ENCODE results near the gene RPS6KA3.

RPS6KA3 gene

DNA sequence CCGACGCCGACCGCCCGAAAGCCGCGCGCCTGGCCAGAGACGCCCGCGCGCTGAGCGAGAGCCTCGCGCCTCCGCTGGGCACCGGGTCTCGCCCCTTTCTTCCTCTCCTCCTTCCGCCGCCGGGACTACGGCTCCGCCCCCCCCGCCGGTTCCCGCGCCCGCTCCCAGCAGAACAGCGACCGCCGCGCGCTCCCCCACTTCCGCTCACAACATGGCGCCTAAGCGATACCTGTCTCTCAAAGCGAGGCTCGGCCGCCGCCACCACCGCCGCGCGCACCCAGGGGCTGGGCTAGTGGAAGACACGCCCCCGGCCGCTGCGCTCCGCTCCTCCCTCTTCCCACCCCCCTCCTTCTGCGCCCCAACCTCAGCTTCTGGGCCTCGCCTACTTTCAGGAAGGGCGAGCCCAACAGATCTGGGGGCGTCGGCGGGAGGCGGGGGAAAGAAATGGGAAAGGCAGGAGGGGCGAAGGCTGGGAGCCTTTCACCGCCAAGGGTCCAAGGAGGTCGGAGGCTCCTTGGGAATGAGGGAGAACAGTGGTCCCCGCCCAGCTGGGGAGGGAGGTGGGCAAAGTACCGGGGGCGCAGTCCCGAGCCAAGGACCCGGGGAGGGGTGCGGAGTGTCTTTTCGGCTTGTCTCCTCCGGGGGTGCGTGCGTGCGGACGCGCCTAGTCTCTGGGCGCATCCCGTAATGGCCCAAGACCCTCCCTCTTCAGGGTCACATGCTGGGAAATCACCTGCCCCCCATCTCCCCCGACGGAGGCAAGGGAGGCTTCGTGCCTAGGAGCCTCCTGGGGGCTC lies at the start of gene RPS6KA3:
RPS6KA3 (minus strand) TSS at position 100 of the 797 bp plus-strand sequence. CDS start 277 bp downstream, outside the sequence.
- peak; percentile 89 for DNase-seq (ENCODE audit: low spot score)

DNA sequence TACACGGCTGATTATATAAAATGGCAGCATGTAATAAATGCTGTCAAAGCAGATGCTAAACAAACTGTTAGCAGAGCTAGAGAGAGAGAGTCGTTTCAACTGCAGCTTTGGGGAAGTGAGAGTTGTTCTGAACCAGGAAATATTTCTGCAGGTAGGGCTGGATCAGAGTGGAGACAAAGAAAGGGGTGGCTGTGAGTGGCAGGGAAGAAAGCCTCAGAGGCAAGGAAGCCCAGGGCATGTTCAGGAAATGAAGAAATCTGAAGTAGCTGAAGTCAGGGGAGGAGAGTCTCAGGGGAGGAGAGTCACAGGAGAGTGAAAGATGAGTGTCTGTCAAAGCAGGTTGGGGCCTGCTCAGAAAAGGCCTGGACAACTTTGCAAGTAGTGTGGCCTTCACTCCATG lies 48.4 kb upstream of the RPS6KA3 start:
- DNase-seq (ENCODE audit: low spot score), result no peak

DNA sequence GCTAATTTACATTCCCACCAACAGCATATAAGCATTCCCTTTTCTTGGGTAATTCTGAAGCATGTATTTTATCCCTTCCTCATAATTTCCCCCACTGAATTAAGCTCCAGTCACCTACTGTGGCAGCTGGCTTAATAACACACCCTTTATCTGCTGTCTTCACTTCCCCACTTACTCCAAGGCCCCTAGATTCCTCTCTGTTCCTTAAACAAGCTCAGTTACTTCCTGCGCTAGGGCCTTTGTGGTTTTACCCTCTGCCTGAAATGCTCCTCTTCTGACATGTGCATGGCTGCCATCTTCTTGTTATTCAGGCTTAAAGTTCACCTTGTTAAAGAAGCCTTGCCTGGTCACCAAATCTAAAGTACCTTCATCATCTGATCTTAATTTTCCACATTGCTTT lies 47.2 kb upstream of the RPS6KA3 start:
- no peak for DNase-seq (ENCODE audit: low spot score)

DNA sequence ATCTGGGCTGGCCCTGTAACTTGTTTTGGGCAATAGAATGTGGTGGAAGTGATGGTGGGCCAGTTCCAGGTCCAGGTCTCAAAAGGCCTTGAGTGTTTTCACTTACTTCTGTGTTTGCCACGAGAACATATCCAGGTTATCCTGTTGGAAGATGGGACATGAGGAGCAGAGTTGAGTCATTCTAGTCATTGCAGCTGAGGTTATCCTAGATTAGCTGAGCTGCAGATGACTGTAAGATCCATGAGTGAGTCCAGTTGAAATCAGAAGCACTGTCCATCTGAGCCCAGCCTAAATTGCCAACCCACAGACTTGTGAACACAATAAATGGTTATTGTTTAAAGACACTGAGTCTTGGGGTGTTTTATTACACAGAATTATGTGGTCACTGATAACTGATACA lies 45.3 kb upstream of the RPS6KA3 start:
- DNase-seq (ENCODE audit: low spot score), result no peak

DNA sequence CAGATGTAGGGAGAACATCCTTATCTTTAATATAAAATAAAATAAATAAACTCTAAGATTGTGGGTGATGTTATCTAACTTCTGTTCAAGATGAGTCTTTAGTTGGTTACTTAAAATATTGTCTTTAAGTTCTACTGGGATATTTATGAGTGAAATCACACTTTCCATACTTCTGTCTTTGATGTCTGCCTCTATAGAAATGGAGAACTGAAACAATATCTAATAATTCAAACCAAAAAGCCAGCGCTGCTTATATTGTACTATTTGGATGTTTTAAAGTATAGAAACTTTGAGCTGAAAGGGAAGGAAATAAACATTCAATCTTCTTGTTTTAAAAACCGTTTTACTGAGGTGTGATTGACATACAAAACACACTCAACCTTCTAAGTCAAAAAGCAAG lies 44.8 kb upstream of the RPS6KA3 start:
- DNase-seq (ENCODE audit: low spot score), result no peak

DNA sequence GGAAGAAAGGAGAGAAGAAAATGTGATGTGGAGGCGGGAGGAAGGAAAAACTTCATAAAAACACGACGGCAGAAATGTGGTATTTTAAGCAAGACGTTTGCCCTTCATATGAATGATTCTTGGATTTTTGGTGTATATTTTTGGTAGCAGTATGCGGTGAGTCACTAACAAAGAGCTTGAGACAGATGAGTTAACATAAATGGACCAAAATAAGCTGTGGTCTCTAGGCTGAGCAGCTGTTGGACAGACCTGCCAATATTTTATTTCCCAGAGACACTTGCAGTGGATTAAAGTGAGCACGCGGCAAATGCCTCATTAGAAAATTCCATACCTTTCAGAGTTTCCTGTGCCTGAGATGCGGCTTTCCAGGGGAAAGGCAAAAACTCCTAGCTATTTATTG lies 43.1 kb upstream of the RPS6KA3 start:
- no peak for DNase-seq (ENCODE audit: low spot score)

DNA sequence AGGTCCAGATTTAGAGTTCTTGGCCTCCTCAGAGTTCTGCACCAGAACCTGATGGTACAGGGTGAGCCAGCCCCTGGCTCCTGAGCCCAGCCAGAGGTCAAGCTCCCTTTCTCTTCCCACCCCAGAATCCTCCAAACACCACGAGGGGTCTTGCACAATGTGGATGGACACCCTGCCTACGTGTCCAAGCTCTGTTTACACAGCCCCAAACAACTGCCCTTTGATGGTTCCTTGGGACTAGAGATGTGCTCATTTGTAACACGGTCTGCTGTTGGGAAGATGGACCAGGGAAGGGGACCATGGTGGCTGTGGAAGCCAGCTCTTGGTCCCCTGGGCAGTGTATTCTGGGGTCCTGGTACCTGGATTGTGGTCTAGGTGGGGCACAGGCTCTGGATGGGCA lies 40.0 kb upstream of the RPS6KA3 start:
- DNase-seq (ENCODE audit: low spot score), result no peak

DNA sequence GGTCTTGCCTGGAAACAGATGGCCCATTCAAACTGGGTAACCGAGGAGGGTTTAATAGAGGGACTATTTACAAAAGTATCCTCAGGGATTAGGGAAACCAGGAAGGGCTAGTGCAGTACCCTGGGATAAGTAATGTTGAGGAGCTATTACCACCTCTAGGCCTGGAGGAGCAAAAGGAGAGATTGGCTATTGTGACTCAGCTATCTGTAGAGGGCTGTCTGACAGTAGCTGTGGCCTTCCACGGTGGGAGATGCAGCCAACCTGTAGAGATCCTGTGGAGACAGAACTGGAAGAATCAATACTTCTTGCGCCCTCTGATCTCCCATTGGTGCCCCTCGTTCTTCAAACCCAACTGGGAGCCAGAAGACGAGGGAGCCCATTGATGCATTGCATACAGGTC lies 34.1 kb upstream of the RPS6KA3 start:
- no peak for DNase-seq (ENCODE audit: low spot score)

DNA sequence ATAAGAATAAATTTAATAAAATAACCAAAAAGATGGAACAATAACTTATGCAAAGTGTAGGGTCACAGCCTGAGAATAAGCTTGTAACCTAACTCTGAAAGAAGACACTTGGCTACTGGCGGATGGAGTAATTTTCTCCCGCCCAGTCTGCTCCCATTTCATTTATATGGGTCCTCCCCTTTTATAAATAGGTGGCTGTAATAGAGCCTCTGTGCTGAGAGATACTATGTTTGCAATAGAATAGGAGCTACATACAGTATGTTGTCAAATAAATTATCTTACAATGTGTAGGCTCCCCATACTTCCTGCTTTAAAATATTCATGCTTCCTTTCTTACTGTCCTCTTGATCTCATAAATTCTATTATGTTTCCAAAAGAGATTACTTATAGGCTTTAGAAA lies 28.2 kb upstream of the RPS6KA3 start:
- DNase-seq (ENCODE audit: low spot score), result no peak

DNA sequence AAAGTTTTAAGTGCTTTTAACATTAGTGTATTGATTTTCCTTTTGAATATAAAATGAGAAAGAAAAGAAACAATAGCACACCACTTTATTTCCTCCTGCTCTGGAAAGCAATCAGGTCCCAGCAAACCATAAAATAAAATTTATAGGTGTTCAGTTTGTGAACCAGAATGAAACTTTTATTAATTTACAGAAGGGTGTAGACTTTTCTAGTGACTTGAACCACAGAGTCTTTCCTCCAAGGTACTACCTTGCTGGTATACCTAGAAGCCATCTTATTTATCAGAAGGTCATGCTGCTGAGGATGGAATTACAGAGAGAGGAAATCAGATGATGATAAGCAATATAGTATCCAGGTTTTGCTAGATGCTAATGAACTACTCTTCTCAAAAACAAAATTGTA lies 27.6 kb upstream of the RPS6KA3 start:
- DNase-seq (ENCODE audit: low spot score), result no peak

DNA sequence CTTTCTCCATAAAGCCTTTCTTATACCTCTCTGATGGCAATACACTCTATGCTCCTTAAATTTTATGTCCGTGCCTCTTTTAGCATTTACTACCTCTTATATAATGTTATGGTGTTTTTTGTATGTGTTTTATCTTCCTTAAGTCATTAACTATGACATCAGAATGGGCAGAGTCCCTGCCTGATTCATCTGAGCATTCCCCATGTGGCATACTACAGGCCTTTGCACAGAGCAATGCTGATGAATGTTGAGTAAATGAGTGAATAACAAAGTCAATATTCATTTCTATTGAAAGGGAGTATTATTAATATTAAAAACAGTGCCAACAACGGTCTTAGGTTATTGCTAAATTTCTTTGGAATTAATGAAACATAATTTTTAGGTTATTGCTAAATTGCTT lies 18.8 kb upstream of the RPS6KA3 start:
- DNase-seq (ENCODE audit: low spot score), result no peak

DNA sequence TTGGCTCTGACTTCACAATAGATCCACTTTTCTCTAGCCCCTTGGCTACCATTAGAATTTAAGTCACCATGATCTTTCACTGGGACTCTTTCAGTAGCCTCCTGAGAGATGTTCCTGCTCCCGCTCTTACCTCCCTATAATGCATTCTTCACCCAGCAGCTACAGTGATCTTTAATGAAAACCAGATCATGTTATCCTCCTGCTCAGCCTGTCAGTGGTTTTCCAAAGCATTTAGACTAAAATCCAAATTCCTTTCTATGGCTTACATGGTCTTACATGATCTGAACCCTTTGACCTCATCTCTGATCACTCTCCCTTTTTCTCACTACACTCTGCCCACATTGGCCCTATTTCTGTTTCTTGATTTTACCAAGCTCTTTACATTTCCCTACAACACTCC lies 18.3 kb upstream of the RPS6KA3 start:
- DNase-seq (ENCODE audit: low spot score), result no peak

DNA sequence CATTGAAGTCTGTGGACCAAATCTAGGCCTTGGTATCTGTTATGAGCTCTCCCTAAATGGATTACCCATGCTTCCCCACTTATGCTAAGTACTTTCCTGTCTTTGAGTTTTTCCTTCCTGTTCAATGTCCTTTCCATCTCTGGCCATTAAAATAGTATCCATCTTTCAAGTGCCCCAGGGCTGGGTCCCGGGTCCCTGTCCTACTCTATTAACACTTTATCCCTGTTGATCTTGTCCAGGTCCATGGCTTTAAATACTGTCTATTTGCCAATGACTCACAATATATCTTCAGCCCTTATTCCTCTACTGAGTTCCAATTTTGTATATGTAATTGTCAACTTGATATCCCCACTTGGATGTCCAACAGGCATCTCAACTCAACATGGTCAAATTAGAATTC lies 17.7 kb upstream of the RPS6KA3 start:
- DNase-seq (ENCODE audit: low spot score), result no peak

DNA sequence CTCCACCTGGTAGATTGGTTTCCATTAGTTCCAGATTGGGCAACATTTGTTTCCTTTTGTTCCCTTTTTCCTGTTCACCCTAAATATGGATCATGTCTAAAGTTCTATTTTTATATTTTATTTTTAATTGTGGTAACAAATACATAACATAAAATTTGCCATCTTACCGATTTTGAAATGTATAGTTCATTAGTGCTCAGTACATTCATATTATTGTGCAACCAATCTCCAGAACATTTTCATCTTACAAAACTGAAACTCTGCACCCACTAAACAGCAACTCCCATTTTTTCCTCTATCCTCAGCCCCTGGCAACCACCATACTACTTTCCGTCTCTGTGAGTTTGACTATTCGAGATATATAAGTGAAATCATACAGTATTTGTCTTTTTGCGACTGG lies 14.2 kb upstream of the RPS6KA3 start:
- no peak for DNase-seq (ENCODE audit: low spot score)

DNA sequence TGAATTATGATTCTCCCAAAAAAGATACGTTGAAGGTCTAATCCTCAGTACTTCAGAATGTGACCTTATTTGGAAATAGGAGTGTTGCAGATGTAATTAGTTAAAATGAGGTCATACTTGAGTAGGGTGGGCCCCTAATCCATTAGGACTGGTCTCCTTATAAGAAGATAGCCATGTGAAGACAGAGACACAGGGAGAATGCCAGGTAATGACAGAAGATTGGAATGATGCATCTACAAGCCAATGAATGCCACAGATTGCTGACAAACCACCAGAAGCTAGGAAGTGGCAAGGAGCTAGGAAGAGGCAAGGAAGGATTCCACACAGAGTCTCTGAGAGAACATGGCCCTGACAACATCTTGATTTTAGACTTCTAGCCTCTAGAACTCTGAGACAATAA lies 7.4 kb upstream of the RPS6KA3 start:
- DNase-seq (ENCODE audit: low spot score), result no peak

DNA sequence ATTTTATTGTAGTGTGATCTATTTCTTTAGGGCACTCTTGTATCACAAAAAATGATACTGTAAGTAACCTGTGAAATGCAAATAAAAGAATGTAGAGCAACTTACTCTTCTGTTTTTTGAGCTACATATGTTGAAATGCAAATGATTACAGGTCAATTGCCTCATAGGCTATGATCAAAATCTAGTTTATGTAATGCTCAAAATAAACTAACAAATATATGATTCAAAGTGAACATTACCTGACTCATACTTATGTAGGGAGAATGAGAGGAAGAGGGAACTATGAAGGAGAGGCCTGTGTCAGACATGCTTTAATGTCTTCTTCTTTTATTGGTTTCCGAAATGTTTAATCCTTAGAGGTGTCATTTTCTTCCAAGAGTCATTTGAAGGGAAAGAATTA lies 5.0 kb upstream of the RPS6KA3 start:
- no peak for DNase-seq (ENCODE audit: low spot score)

DNA sequence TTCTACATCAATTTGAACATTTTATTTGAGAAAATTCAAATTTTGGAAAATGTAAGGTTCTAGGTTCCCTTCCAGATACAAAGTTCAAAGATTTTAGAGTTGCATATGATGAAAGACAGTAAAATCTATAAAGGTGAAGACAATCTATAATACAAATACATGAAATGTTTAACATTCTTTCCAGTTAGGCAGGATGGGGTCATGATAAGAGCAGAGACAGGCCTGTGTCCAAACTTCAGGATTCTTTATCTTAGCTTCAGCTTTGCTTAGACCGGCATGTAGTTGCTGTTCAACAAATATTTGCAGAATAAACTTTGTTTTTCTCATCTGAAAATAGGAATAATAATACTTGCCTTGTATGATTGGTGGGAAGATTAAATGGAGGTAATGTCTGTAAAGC lies 4.5 kb upstream of the RPS6KA3 start:
- DNase-seq (ENCODE audit: low spot score), result no peak

DNA sequence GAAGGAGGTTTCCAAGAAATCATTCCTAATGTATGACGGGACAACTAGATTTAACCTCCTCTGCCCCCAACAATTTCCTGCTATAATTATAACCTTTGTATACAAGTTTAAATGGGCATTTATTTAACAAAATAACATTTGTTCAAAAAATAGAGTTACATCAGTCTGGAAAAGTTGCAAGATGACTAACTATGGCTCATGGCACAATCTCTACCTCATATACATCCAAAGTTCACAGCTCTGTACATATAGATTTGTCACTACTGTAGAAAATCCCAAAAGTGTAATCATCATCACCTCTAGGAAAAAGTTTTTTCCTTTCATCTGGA lies 3.8 kb upstream of the RPS6KA3 start:
- no peak for DNase-seq (ENCODE audit: low spot score)

DNA sequence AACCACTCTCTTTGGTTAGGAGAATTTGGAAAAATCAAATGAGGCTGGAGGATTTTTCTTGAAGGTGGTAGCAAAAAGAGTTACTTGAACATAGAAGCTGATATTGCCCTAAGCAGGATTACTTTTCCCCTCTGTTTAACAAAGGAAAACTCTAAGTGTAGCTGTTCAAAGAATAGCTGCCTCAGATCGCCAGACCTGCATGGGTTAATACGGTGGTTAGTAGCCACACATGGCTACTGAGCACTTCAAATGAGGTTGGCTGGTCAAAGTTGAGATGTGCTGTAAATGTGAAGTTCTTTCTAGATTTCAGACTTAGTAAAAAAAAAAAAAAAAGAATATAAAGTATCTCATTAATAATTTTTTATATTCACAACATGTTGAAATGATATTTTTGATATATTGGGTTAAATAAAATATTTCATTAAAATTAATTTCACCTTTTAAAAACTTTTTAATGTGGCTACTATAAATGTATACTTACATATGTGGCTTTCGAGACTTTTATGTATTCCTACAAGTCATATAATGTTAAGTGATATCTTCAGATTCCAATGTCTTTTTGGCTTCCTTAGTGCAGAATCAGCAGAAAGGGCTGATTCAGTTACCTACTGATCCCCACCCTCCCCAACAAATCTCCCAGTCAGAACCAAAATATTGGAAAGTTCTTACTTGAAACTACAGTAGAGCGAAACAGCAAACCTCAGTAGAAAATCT lies 3.3 kb upstream of the RPS6KA3 start:
- no peak for DNase-seq (ENCODE audit: low spot score)

DNA sequence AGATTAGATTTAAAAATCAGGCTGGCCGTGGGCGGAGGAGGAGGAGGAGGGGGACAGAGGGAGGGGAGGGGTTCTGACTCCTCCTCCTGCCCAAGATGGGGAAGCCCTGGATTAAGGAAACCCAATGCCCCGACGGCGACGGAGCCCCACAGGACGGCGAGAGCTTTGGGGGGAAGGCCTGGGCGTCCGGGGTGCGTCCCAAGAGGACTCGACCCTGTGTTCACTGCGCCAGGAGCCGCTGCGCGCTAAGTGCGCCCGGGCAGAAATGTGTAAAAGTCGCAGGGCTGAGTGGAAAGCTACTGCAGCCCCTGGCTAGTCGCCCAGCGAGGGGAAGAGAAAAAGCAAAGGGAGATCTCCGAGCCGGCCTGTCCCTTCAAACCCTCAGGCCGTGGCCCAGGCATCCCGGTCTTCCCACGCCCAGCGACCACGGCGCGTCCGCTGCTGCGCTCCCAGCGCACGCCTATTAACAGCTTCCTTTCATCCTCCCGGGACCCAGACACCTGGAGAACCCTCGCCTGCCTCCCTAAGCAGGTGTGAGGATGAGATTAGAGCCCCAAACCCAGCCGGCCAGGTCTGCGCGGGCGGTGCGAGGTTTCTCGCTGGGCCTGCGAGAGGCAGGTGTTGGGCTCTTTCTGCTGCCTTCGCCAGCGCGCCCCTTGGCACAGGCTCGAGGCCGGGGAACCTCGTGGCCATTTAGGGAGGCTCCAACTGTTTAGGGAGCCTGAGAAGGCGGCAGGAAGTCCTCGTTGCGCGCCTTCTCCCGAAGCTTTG lies 1.4 kb upstream of the RPS6KA3 start:
- no peak for DNase-seq (ENCODE audit: low spot score)

DNA sequence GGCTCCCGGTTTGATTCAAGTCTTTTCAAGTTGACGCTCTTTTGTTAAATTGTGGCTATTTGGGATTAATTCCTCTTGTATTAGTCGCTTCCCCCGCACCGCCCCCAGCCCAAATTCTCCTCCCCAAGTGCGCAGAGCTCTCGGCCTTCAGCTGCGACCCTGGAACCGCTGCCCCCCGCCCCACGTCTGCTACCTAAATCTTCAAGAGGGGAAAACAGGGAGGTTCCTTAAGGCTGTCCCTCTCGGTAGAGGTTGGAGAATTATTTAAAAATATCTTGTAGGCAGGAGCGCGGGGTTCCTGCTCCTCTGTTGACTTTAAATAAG lies 860 bp upstream of the RPS6KA3 start:
- no peak for DNase-seq (ENCODE audit: low spot score)

DNA sequence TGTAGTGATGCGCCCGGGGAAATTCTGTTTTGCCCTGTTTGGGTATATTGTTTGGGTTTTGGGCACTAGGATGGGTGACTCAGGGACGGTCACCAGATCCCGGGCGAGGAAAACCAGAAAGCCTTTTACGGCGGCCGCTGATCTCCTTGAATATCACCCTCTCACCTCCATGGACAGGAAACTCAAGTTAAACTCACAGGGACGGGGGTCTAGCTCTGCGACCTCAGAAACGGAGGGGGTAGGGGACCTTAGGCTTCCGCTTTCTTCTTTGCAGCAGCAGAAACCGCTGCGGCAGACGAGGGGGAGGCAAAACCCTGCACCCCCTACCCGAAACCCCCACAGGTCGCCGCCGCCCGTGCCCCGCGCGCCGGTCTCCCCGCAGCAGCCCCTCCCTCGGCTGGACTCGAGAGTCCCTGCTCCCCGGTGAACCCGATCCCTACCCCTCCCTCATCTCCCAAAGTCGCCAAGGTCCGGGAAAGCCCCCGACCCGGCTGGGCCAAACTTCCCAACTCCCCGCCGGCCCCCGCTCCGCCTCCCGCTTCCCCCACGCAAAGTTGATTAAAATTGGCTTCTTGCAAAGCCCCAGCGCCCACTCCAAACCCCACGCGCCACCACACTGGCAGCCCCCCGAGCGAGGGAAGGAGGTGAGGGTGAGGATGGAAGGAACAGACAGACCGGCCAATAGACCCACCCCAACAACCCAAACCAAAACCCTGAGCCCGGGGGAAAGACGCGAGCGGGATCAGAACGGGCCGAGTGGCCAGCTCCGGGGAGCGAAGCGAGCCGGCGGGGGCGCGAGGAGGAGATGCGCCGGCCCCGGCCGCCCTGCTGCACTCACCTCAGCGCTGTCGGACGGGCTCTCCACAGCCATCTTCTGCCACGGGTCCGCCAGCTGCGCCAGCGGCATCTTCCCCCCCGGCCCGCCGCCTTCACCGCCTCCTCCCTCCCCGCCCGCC lies 705 bp downstream of the RPS6KA3 start:
- DNase-seq (ENCODE audit: low spot score), result no peak

Data from CD4-positive, alpha-beta T cell treated with Interleukin-15 for 4 hours (primary cell).